CD4-positive, CD25-positive, alpha-beta regulatory T cell (primary cell): ENCODE measurements around the gene ENDOV. TPM values are rescaled to one million over a fixed set of nuclear protein-coding genes. Genes with fewer than 3 reads are reported as not detected.

Experiments used
- ATAC-seq, 2 donors: fragments of 150-1000 bp; cut with Tn5 transposase; one replicate each; pipeline ENCODE4 v1.10.0; 2021; ENCODE audit warnings: low read depth in 2 of 2, moderate number of reproducible peaks in 2 of 2, moderate library complexity in 1 of 2
- DNase-seq, 3 donors: peaks; one replicate each; pipeline versions ENCODE4 v3.0.0 to v3.0.0-alpha.2; 2012 to 2022; ENCODE audit warnings: mixed read lengths in 1 of 3
- H3K27ac ChIP-seq: one replicate; pipeline ENCODE4 v1.7.0; 2013; ENCODE audit warnings: mild to moderate bottlenecking, low read length; ENCODE audit not compliant: insufficient read depth, poor library complexity, severe bottlenecking
- H3K27me3 ChIP-seq: one replicate; pipeline ENCODE4 v1.7.0; 2013; ENCODE audit warnings: low read length; ENCODE audit not compliant: control insufficient read depth, insufficient read depth
- H3K36me3 ChIP-seq: one replicate; pipeline ENCODE4 v1.7.0; 2013; ENCODE audit warnings: mild to moderate bottlenecking, low read length, moderate library complexity; ENCODE audit not compliant: control insufficient read depth, insufficient read depth
- H3K4me1 ChIP-seq: 2 replicates; pipeline ENCODE4 v1.7.0; 2013; ENCODE audit warnings: mild to moderate bottlenecking, low read length; ENCODE audit not compliant: insufficient read depth, control insufficient read depth, poor library complexity, severe bottlenecking
- H3K4me3 ChIP-seq: one replicate; pipeline ENCODE4 v1.7.0; 2013; ENCODE audit warnings: low read depth, mild to moderate bottlenecking, low read length, moderate library complexity
- H3K9me3 ChIP-seq, 2 experiments: 1 replicate in 1 of 2; 2 replicates in 1 of 2; pipeline ENCODE4 v1.7.0; 2013; ENCODE audit warnings: low read length in 2 of 2, mild to moderate bottlenecking in 1 of 2, moderate library complexity in 1 of 2; ENCODE audit not compliant: control insufficient read depth in 2 of 2
- H3K27ac Mint-ChIP-seq, 3 donors: one replicate each; pipeline ENCODE4 v1.8.0; 2020 to 2022; ENCODE audit warnings: mild to moderate bottlenecking in 3 of 3, mixed read lengths in 3 of 3, moderate library complexity in 2 of 3
- H3K27me3 Mint-ChIP-seq: one replicate; pipeline ENCODE4 v1.8.0; 2022; ENCODE audit warnings: mild to moderate bottlenecking, mixed read lengths
- H3K36me3 Mint-ChIP-seq: one replicate; pipeline ENCODE4 v1.8.0; 2020; ENCODE audit warnings: mixed read lengths
- H3K4me1 Mint-ChIP-seq, 4 donors: one replicate each; pipeline ENCODE4 v1.8.0; 2020 to 2022; ENCODE audit warnings: mixed read lengths in 4 of 4, mild to moderate bottlenecking in 1 of 4
- H3K4me3 Mint-ChIP-seq, 4 donors: one replicate each; pipeline ENCODE4 v1.8.0; 2020 to 2022; ENCODE audit warnings: mild to moderate bottlenecking in 4 of 4, mixed read lengths in 4 of 4, moderate library complexity in 3 of 4
- H3K9me3 Mint-ChIP-seq, 7 donors: one replicate each; pipeline ENCODE4 v1.8.0; 2020 to 2022; ENCODE audit warnings: mixed read lengths in 7 of 7, mild to moderate bottlenecking in 3 of 7, moderate library complexity in 2 of 7
- polyA plus RNA-seq, 4 donors: library from polyadenylated mRNA; unstranded; fragments of 300-500 nt; fragmentation: Illumina TruSeq; gene quantifications; one replicate each; pipeline ENCODE4 v1.2.3, GENCODE V29; 2021
- total RNA-seq: library from RNA; stranded (reverse); gene quantifications from one replicate; pipeline ENCODE4 v1.2.3, GENCODE V29; 2022

Gene ENDOV
- total and polyA plus RNA-seq, 5 donors from 2014 or later: 6.7 to 13.1 (median 8.1) TPM

DNA sequence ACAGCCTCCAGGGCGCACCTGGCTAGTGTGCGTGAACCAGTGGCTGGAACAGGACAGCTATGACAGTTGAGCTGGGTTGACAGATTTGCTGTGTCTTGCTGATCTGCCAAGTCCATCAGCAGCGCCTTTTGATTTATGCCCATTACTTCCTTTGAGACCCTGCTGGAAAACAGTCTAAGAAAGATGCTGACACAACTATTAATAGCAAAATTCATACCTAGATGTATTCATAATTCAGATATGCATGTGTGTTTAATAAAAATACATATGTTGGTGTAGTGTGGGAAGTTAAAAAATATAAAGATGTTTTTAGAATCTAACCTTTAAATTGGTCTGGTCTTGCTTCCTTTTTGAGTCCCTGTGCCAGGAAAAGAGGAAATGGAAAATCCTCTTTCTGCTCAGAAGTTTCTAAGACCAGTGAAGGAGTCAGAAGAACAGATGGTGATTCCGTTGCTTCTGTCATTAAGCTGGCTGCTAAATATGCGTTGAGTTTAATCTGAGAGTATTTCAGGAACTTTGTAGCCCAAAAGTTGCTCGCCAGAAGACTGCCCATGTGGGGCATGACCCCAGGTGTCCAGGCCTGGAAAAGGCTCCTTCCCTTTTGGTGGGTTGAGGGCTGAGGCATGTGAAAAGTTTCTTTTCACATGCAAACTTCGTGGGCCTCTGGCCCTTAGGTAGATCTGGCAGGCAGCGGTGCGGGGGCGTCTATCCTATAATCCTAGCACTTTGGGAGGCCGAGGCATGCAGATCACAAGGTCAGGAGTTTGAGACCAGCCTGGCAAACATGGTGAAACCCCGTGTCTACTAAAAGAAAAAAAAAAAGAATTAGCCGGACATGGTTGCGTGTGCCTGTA lies 40.0 kb upstream of the ENDOV start:
- no peak overlapping the region for H3K4me3 ChIP-seq
- no peak for ATAC-seq
- peaks cover 95% of the 10 kb centered on the region for H3K36me3 ChIP-seq
- Mint-ChIP-seq H3K36me3 (peaks cover 58% of the 10 kb centered on the region), H3K27me3 (no peaks in the 10 kb centered on the region), H3K9me3 (peaks cover 0 to 1% (median 0%) of the 10 kb centered on the region in 7 donors), H3K4me1 (peaks cover 0 to 2% (median 0%) of the 10 kb centered on the region in 4 donors), H3K27ac (no peak overlapping the region), H3K4me3 (no peak overlapping the region)
- no peaks in the 10 kb centered on the region for H3K27me3 ChIP-seq
- no peaks in the 10 kb centered on the region for H3K9me3 ChIP-seq
- H3K27ac ChIP-seq: no peak overlapping the region
- DNase-seq: no peak
- no peaks in the 10 kb centered on the region for H3K4me1 ChIP-seq

DNA sequence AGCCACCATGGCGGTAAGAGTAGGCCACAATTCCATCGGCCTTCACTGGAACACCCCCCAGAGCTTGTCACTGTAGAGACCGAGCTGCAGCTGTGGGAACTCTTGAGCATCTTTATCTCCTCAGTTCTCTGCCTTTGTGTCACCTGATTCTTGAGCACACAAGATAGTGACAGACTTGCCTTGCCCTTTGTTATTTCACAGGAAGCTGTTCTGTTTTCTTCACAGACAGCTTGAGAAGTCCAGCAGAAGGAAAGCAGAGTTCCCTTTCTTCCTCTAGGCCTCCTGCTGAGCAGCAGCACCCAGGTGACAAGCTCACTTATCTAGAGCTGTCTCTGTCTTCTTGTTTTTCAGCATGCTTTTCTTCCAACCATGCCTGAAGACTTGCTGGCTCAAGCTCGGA lies 38.4 kb upstream of the ENDOV start:
- H3K4me3 ChIP-seq: no peak overlapping the region
- no peaks in the 10 kb centered on the region for H3K9me3 ChIP-seq
- Mint-ChIP-seq H3K27ac (no peak overlapping the region), H3K36me3 (peaks cover 68% of the 10 kb centered on the region), H3K9me3 (peaks cover 0 to 1% (median 0%) of the 10 kb centered on the region in 7 donors), H3K4me3 (no peak overlapping the region), H3K27me3 (no peaks in the 10 kb centered on the region), H3K4me1 (peaks cover 0 to 2% (median 0%) of the 10 kb centered on the region in 4 donors)
- H3K27ac ChIP-seq: no peak overlapping the region
- DNase-seq (no peak), ATAC-seq (no peak)
- H3K27me3 ChIP-seq: no peaks in the 10 kb centered on the region
- H3K36me3 ChIP-seq: peaks cover 96% of the 10 kb centered on the region
- no peaks in the 10 kb centered on the region for H3K4me1 ChIP-seq

DNA sequence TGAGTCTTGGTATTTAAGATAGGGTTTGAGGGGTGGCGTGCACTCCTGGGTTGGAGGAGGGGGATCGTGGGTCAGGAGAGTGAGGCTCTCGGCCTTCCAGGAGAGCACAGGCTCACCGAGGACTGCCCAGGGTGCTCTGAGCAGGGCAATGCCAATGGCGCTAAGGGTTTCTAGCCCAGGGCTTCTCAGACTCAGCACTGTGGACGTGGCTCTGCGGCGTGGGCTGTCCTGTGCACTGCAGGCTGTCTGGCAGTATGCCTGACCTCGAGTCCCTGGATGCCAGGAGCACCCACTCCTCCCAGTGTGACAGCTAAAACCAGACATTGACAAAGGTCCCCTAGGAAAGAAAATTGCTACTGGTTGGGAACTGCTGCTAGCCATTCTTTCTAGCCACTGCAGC lies 37.2 kb upstream of the ENDOV start:
- H3K27me3 Mint-ChIP-seq: no peaks in the 10 kb centered on the region
- H3K36me3 ChIP-seq: peaks cover 97% of the 10 kb centered on the region
- H3K9me3 ChIP-seq: no peaks in the 10 kb centered on the region
- no peaks in the 10 kb centered on the region for H3K27me3 ChIP-seq
- H3K9me3 Mint-ChIP-seq: peaks cover 0 to 1% (median 0%) of the 10 kb centered on the region in 7 donors
- DNase-seq: no peak
- no peaks in the 10 kb centered on the region for H3K4me1 Mint-ChIP-seq
- ATAC-seq: peak in 1 of 2 donors; percentile 12
- no peak overlapping the region for H3K27ac ChIP-seq
- H3K36me3 Mint-ChIP-seq: peaks cover 66% of the 10 kb centered on the region
- no peak overlapping the region for H3K4me3 Mint-ChIP-seq
- H3K27ac Mint-ChIP-seq: peak overlapping the region in 2 of 3 donors; percentile 11 to 53
- no peaks in the 10 kb centered on the region for H3K4me1 ChIP-seq
- H3K4me3 ChIP-seq: no peak overlapping the region

DNA sequence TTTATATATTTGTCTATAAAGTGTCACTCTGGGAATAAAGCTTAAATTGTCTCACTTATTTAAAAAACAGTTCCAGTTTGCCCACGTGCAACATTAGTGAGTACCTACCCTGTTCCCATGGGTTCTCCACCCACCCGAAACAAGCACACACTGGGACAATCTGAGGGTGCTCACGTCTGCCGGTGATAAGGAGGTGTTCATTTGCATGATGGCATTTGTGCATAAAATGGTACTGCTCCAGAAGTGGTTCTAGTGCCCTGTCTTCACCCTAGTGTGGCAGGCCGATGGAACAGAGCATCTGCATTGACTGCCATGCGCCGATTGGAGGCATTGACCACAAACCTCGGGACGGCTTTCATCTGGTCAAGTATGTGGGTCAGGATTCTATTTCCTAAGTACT lies 35.6 kb upstream of the ENDOV start:
- peaks cover 76% of the 10 kb centered on the region for H3K36me3 Mint-ChIP-seq
- no peak overlapping the region for H3K4me3 Mint-ChIP-seq

DNA sequence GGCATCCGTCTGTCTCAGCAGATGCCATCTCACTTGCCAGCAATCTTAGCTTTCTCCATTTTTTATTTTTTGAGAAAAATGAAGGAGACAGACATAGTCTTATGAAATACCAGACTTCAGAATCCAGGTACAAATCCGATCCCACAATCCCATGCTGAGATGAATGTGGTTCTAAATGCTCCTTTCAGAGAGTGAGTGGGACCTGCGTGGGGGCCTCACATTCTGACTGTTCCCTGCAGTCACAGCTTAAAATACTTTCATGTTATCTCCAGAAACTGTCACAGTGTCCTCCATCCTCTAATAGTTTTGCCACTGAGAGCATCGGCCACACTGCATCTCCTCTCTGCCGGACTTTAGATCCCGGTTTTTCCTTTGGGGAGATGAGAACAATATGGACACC lies 34.9 kb upstream of the ENDOV start:
- Histone ChIP-seq H3K27ac (no peak overlapping the region), H3K27me3 (no peaks in the 10 kb centered on the region), H3K4me1 (no peaks in the 10 kb centered on the region), H3K4me3 (no peak overlapping the region), H3K9me3 (no peaks in the 10 kb centered on the region), H3K36me3 (peaks cover 99% of the 10 kb centered on the region)
- DNase-seq (no peak), ATAC-seq (no peak)
- Mint-ChIP-seq H3K4me3 (no peak overlapping the region), H3K9me3 (peaks cover 0 to 1% (median 0%) of the 10 kb centered on the region in 7 donors), H3K27me3 (no peaks in the 10 kb centered on the region), H3K27ac (peak overlapping the region in 1 of 3 donors; percentile 60), H3K36me3 (peaks cover 74% of the 10 kb centered on the region), H3K4me1 (peaks cover 0 to 7% (median 0%) of the 10 kb centered on the region in 4 donors)

More for the DNA sequence above, 35.6 kb upstream of the ENDOV start:
- Histone ChIP-seq H3K4me3 (no peak overlapping the region), H3K9me3 (no peaks in the 10 kb centered on the region), H3K27me3 (no peaks in the 10 kb centered on the region), H3K36me3 (peaks cover 99% of the 10 kb centered on the region), H3K27ac (no peak overlapping the region), H3K4me1 (no peaks in the 10 kb centered on the region)
- ATAC-seq: no peak
- H3K27ac Mint-ChIP-seq: peak overlapping the region in 1 of 3 donors; percentile 65
- no peaks in the 10 kb centered on the region for H3K27me3 Mint-ChIP-seq
- DNase-seq: no peak
- peaks cover 0 to 1% (median 0%) of the 10 kb centered on the region in 7 donors for H3K9me3 Mint-ChIP-seq
- H3K4me1 Mint-ChIP-seq: peaks cover 0 to 4% (median 0%) of the 10 kb centered on the region in 4 donors

DNA sequence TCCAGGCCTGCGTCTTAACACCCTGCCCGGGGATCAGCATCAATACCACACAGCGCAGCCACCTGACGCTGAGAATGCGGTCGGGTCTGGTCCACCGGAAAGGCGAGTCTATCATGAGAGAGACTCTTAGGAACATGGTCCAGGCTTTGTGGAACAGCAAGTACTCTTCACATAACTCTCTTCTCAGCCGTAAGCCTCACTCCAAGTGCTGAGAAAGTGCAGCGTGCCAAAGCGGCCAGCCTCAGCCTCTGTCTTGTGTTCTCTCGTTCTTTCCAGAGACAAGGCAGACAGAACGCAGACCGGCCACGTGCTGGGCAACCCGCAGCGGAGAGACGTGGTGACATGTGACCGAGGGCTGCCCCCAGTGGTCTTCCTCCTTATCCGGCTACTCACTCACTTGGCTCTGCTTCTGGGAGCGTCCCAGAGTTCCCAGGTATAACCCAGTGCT lies 34.4 kb upstream of the ENDOV start:
- Histone ChIP-seq H3K27ac (no peak overlapping the region), H3K4me1 (no peaks in the 10 kb centered on the region), H3K27me3 (no peaks in the 10 kb centered on the region), H3K36me3 (peaks cover 99% of the 10 kb centered on the region), H3K4me3 (no peak overlapping the region), H3K9me3 (no peaks in the 10 kb centered on the region)
- Mint-ChIP-seq H3K4me1 (peaks cover 0 to 7% (median 0%) of the 10 kb centered on the region in 4 donors), H3K9me3 (peaks cover 0 to 1% (median 0%) of the 10 kb centered on the region in 7 donors), H3K27ac (peak overlapping the region in 1 of 3 donors; percentile 60), H3K36me3 (peaks cover 77% of the 10 kb centered on the region), H3K27me3 (no peaks in the 10 kb centered on the region), H3K4me3 (no peak overlapping the region)
- DNase-seq (no peak), ATAC-seq (no peak)

DNA sequence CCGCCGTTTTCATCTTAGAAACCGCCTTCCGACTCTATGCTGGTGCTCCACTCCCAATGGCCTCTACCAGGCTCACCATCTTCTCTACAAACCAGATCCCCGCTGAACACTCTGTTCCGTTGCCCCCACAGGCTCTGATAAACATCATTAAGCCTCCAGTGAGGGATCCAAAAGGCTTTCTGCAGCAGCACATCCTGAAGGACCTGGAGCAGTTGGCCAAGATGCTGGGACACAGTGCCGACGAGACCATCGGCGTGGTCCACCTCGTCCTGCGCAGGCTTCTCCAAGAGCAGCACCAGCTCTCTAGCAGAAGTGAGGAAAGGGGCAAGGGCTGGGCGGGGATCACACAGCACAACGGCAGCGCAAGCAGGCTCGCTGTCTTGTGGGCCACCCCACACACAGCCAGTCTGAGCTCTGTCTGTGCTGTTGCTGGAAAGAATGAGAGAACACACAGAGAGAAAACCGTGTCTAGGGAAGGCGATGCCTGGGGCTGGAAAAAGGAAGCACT lies 33.5 kb upstream of the ENDOV start:
- Mint-ChIP-seq H3K27ac (peak overlapping the region in 2 of 3 donors; percentile 25 to 56), H3K4me1 (peaks cover 0 to 7% (median 0%) of the 10 kb centered on the region in 4 donors), H3K4me3 (no peak overlapping the region), H3K27me3 (no peaks in the 10 kb centered on the region), H3K9me3 (peaks cover 0 to 1% (median 0%) of the 10 kb centered on the region in 7 donors), H3K36me3 (peaks cover 75% of the 10 kb centered on the region)
- Histone ChIP-seq H3K9me3 (no peaks in the 10 kb centered on the region), H3K27me3 (no peaks in the 10 kb centered on the region), H3K27ac (no peak overlapping the region), H3K4me1 (no peaks in the 10 kb centered on the region), H3K4me3 (no peak overlapping the region), H3K36me3 (peaks cover 98% of the 10 kb centered on the region)
- no peak for ATAC-seq
- no peak for DNase-seq
